Activated CD8-positive, alpha-beta memory T cell treated with anti-CD3 and anti-CD28 coated beads, Interleukin-2, amount 10 ng/mL, durations not matched to agents 7 days and 5 days (primary cell): ENCODE measurements around the gene KCNK2. TPM values are rescaled to one million over a fixed set of nuclear protein-coding genes. Genes with fewer than 3 reads are reported as not detected.

ENCODE experiments used
- ATAC-seq: fragments of 150-1000 bp; cut with Tn5 transposase; one replicate; pipeline ENCODE4 v1.10.0; 2021; ENCODE audit warnings: moderate library complexity
- CTCF ChIA-PET: fragments of 350-600 bp; sonication (Branson Sonifier 250); formaldehyde crosslinking; loops from one replicate; lab custom pipeline; 2021; ENCODE audit warnings: antibody characterized with exemption; lab: Charles Lee
- DNase-seq: peaks from one replicate; pipeline ENCODE4 v3.0.0-alpha.2; 2020
- H3K27ac Mint-ChIP-seq: one replicate; pipeline ENCODE4 v1.8.0; 2021; ENCODE audit warnings: mild to moderate bottlenecking, mixed read lengths
- H3K27me3 Mint-ChIP-seq: one replicate; pipeline ENCODE4 v1.8.0; 2021; ENCODE audit warnings: mixed read lengths
- H3K36me3 Mint-ChIP-seq: one replicate; pipeline ENCODE4 v1.8.0; 2021; ENCODE audit warnings: mild to moderate bottlenecking, mixed read lengths
- H3K4me1 Mint-ChIP-seq: one replicate; pipeline ENCODE4 v1.8.0; 2021; ENCODE audit warnings: mixed read lengths
- H3K4me3 Mint-ChIP-seq: one replicate; pipeline ENCODE4 v1.8.0; 2021; ENCODE audit warnings: mild to moderate bottlenecking, moderate library complexity, mixed read lengths
- H3K9me3 Mint-ChIP-seq: one replicate; pipeline ENCODE4 v1.8.0; 2022; ENCODE audit warnings: low read depth, mixed read lengths
- total RNA-seq, 2 experiments: library from RNA; stranded (reverse); gene quantifications; one replicate each; pipeline ENCODE4 v1.2.3, GENCODE V29; 2021

Gene KCNK2
- not detected for total RNA-seq

GRCh38 chr1:215082532-215083382 lies at the start of gene KCNK2:
Gene KCNK2 (plus strand): TSS chr1:215082737. CDS start chr1:215083386, 649 bp downstream.
- CTCF ChIA-PET, result no interaction called here
- Mint-ChIP-seq H3K27ac (no peak within 1 kb of the TSS), H3K9me3 (no peaks in the 10 kb centered on the region), H3K27me3 (peaks cover 39% of the 10 kb centered on the region), H3K36me3 (peaks cover 3% of the 10 kb centered on the region), H3K4me3 (no peak within 1 kb of the TSS), H3K4me1 (no peaks in the 10 kb centered on the region)
- DNase-seq, result no peak
- no peak for ATAC-seq

GRCh38 chr1:215032911-215033526 lies 49.5 kb upstream of the KCNK2 start:
- Mint-ChIP-seq H3K36me3 (no peaks in the 10 kb centered on the region), H3K4me1 (no peaks in the 10 kb centered on the region), H3K9me3 (peaks cover 2% of the 10 kb centered on the region), H3K27me3 (no peaks in the 10 kb centered on the region), H3K4me3 (no peak overlapping the region), H3K27ac (no peak overlapping the region)
- CTCF ChIA-PET, result no interaction called here
- ATAC-seq (no peak), DNase-seq (no peak)

- Mint-ChIP-seq H3K27me3 (no peaks in the 10 kb centered on the region), H3K27ac (no peak overlapping the region), H3K9me3 (peaks cover 5% of the 10 kb centered on the region), H3K36me3 (no peaks in the 10 kb centered on the region), H3K4me3 (no peak overlapping the region), H3K4me1 (no peaks in the 10 kb centered on the region)
- ATAC-seq (no peak), DNase-seq (no peak)
- CTCF ChIA-PET, result no interaction called here
Observed at GRCh38 chr1:215040190-215040589, 42.3 kb upstream of the KCNK2 start.

- Mint-ChIP-seq H3K27ac (no peak overlapping the region), H3K4me3 (no peak overlapping the region), H3K4me1 (no peaks in the 10 kb centered on the region), H3K9me3 (peaks cover 8% of the 10 kb centered on the region), H3K27me3 (no peaks in the 10 kb centered on the region), H3K36me3 (no peaks in the 10 kb centered on the region)
- DNase-seq (no peak), ATAC-seq (no peak)
- CTCF ChIA-PET, result no interaction called here
Observed at GRCh38 chr1:215043401-215043800, 39.1 kb upstream of the KCNK2 start.

GRCh38 chr1:215044151-215044550 lies 38.4 kb upstream of the KCNK2 start:
- no peak for ATAC-seq
- no peaks in the 10 kb centered on the region for H3K36me3 Mint-ChIP-seq

GRCh38 chr1:215045698-215046308 lies 36.7 kb upstream of the KCNK2 start:
- Mint-ChIP-seq H3K36me3 (no peaks in the 10 kb centered on the region), H3K27ac (no peak overlapping the region), H3K4me1 (no peaks in the 10 kb centered on the region), H3K9me3 (peaks cover 7% of the 10 kb centered on the region), H3K4me3 (no peak overlapping the region), H3K27me3 (no peaks in the 10 kb centered on the region)
- DNase-seq (no peak), ATAC-seq (no peak)
- CTCF ChIA-PET, result no interaction called here

More at GRCh38 chr1:215044151-215044550, 38.4 kb upstream of the KCNK2 start:
- Mint-ChIP-seq H3K27me3 (no peaks in the 10 kb centered on the region), H3K4me3 (no peak overlapping the region), H3K4me1 (no peaks in the 10 kb centered on the region), H3K27ac (no peak overlapping the region), H3K9me3 (peaks cover 8% of the 10 kb centered on the region)
- DNase-seq, result no peak
- CTCF ChIA-PET, result no interaction called here

GRCh38 chr1:215052256-215053015 lies 30.1 kb upstream of the KCNK2 start:
- Mint-ChIP-seq H3K36me3 (no peaks in the 10 kb centered on the region), H3K4me1 (no peaks in the 10 kb centered on the region), H3K4me3 (no peak overlapping the region), H3K9me3 (peaks cover 2% of the 10 kb centered on the region), H3K27me3 (no peaks in the 10 kb centered on the region), H3K27ac (no peak overlapping the region)
- ATAC-seq, result no peak
- CTCF ChIA-PET, result no interaction called here
- no peak for DNase-seq

- no peaks in the 10 kb centered on the region for H3K27me3 Mint-ChIP-seq
- H3K36me3 Mint-ChIP-seq, result no peaks in the 10 kb centered on the region
- H3K9me3 Mint-ChIP-seq, result peaks cover 2% of the 10 kb centered on the region
- ATAC-seq (no peak), DNase-seq (no peak)
- H3K4me3 Mint-ChIP-seq, result no peak overlapping the region
- CTCF ChIA-PET, result no interaction called here
- no peaks in the 10 kb centered on the region for H3K4me1 Mint-ChIP-seq
- no peak overlapping the region for H3K27ac Mint-ChIP-seq
Observed at GRCh38 chr1:215054266-215054665, 28.3 kb upstream of the KCNK2 start.

- CTCF ChIA-PET, result no interaction called here
- H3K4me1 Mint-ChIP-seq, result no peaks in the 10 kb centered on the region
Observed at GRCh38 chr1:215055281-215055935, 27.1 kb upstream of the KCNK2 start.

GRCh38 chr1:215056584-215056983 lies 26.0 kb upstream of the KCNK2 start:
- CTCF ChIA-PET, result no interaction called here
- Mint-ChIP-seq H3K4me3 (no peak overlapping the region), H3K4me1 (no peaks in the 10 kb centered on the region), H3K9me3 (no peaks in the 10 kb centered on the region), H3K36me3 (no peaks in the 10 kb centered on the region), H3K27me3 (no peaks in the 10 kb centered on the region), H3K27ac (no peak overlapping the region)
- ATAC-seq (no peak), DNase-seq (no peak)

More at GRCh38 chr1:215055281-215055935, 27.1 kb upstream of the KCNK2 start:
- H3K27me3 Mint-ChIP-seq, result no peaks in the 10 kb centered on the region
- ATAC-seq (no peak), DNase-seq (no peak)
- no peak overlapping the region for H3K4me3 Mint-ChIP-seq
- no peaks in the 10 kb centered on the region for H3K36me3 Mint-ChIP-seq
- H3K27ac Mint-ChIP-seq, result no peak overlapping the region
- H3K9me3 Mint-ChIP-seq, result no peaks in the 10 kb centered on the region

GRCh38 chr1:215059947-215060346 lies 22.6 kb upstream of the KCNK2 start:
- no peaks in the 10 kb centered on the region for H3K4me1 Mint-ChIP-seq
- H3K9me3 Mint-ChIP-seq, result peaks cover 4% of the 10 kb centered on the region
- no peaks in the 10 kb centered on the region for H3K36me3 Mint-ChIP-seq
- CTCF ChIA-PET, result no interaction called here
- no peak for DNase-seq
- no peak overlapping the region for H3K27ac Mint-ChIP-seq
- no peak overlapping the region for H3K4me3 Mint-ChIP-seq
- no peaks in the 10 kb centered on the region for H3K27me3 Mint-ChIP-seq
- no peak for ATAC-seq

- DNase-seq (no peak), ATAC-seq (no peak)
- no peaks in the 10 kb centered on the region for H3K4me1 Mint-ChIP-seq
- peaks cover 4% of the 10 kb centered on the region for H3K9me3 Mint-ChIP-seq
- no peak overlapping the region for H3K27ac Mint-ChIP-seq
- no peaks in the 10 kb centered on the region for H3K36me3 Mint-ChIP-seq
- CTCF ChIA-PET, result no interaction called here
- no peaks in the 10 kb centered on the region for H3K27me3 Mint-ChIP-seq
- H3K4me3 Mint-ChIP-seq, result no peak overlapping the region
Observed at GRCh38 chr1:215064327-215064726, 18.2 kb upstream of the KCNK2 start.

- CTCF ChIA-PET, result no interaction called here
Observed at GRCh38 chr1:215071078-215071477, 11.5 kb upstream of the KCNK2 start.

More at GRCh38 chr1:215071078-215071477, 11.5 kb upstream of the KCNK2 start:
- Mint-ChIP-seq H3K27ac (no peak overlapping the region), H3K4me1 (no peaks in the 10 kb centered on the region), H3K9me3 (no peaks in the 10 kb centered on the region), H3K27me3 (peaks cover 2% of the 10 kb centered on the region), H3K36me3 (no peaks in the 10 kb centered on the region), H3K4me3 (no peak overlapping the region)
- DNase-seq (no peak), ATAC-seq (no peak)
